GM21528 (cell line): ENCODE results near the gene MAPKAPK3.
"Not testable (repeated sequence)": the region's sequence is repeated elsewhere in the genome, so short reads cannot be mapped to it uniquely, and the experiment has no call there.

Experiments used
- ATAC-seq: cut with Tn5 transposase; IDR thresholded peaks from one replicate; pipeline ENCODE4 v1.9.1; 2021; ENCODE audit warnings: mild to moderate bottlenecking, moderate library complexity; ENCODE audit not compliant: unreplicated experiment, low FRiP score

Gene MAPKAPK3

GRCh38 chr3:50675179-50676030 lies 58.5 kb downstream of the MAPKAPK3 start:
- no peak for ATAC-seq

- ATAC-seq = no peak
These were observed 59.2 kb downstream of the MAPKAPK3 start for GRCh38 chr3:50676031-50676705.

GRCh38 chr3:50687127-50687751 lies 70.3 kb downstream of the MAPKAPK3 start:
- no peak for ATAC-seq

- ATAC-seq = no peak
These were observed 71.0 kb downstream of the MAPKAPK3 start for GRCh38 chr3:50687916-50688315.

- ATAC-seq = not testable (repeated sequence)
These were observed 71.7 kb downstream of the MAPKAPK3 start for GRCh38 chr3:50688602-50689001.

- ATAC-seq = no peak
These were observed 72.6 kb downstream of the MAPKAPK3 start for GRCh38 chr3:50689558-50689957.

- ATAC-seq = no peak
These were observed 78.1 kb downstream of the MAPKAPK3 start for GRCh38 chr3:50695031-50695430.

- ATAC-seq = no peak
These were observed 79.3 kb downstream of the MAPKAPK3 start for GRCh38 chr3:50696276-50696675.

GRCh38 chr3:50698269-50698668 lies 81.3 kb downstream of the MAPKAPK3 start:
- ATAC-seq = no peak
